IPS-NIHi11 (cell line): ENCODE data around the gene ATP2B2.

Experiments
- DNase-seq: peaks from one replicate; pipeline ENCODE4 v3.0.0; 2012; ENCODE audit warnings: mixed read lengths, low spot score

ATP2B2 gene

GRCh38 chr3:10426346-10427220 is 78.8 kb downstream of the ATP2B2 start:
- DNase-seq, result no peak

- DNase-seq, result peak; percentile 30
Observed at GRCh38 chr3:10423171-10423882, 82.1 kb downstream of the ATP2B2 start.

- DNase-seq, result no peak
Observed at GRCh38 chr3:10421996-10422395, 83.4 kb downstream of the ATP2B2 start.

- DNase-seq, result no peak
Observed at GRCh38 chr3:10420745-10421475, 84.5 kb downstream of the ATP2B2 start.

GRCh38 chr3:10419637-10420232 is 85.7 kb downstream of the ATP2B2 start:
- DNase-seq, result no peak

GRCh38 chr3:10417847-10418246 is 87.5 kb downstream of the ATP2B2 start:
- DNase-seq, result no peak

- DNase-seq, result no peak
Observed at GRCh38 chr3:10416730-10417300, 88.6 kb downstream of the ATP2B2 start.

GRCh38 chr3:10413041-10413440 is 92.3 kb downstream of the ATP2B2 start:
- DNase-seq, result no peak

- DNase-seq, result no peak
Observed at GRCh38 chr3:10411598-10412332, 93.6 kb downstream of the ATP2B2 start.

GRCh38 chr3:10410383-10411002 is 94.9 kb downstream of the ATP2B2 start:
- DNase-seq, result no peak

- no peak for DNase-seq
Observed at GRCh38 chr3:10408680-10409079, 96.7 kb downstream of the ATP2B2 start.

GRCh38 chr3:10407361-10407760 is 98.0 kb downstream of the ATP2B2 start:
- no peak for DNase-seq

- DNase-seq, result no peak
Observed at GRCh38 chr3:10406414-10406813, 99.0 kb downstream of the ATP2B2 start.

- DNase-seq, result no peak
Observed at GRCh38 chr3:10405816-10406215, 99.6 kb downstream of the ATP2B2 start.

GRCh38 chr3:10404876-10405275 is 100.5 kb downstream of the ATP2B2 start:
- DNase-seq, result no peak

- DNase-seq, result no peak
Observed at GRCh38 chr3:10404377-10404776, 101.0 kb downstream of the ATP2B2 start.

GRCh38 chr3:10401990-10402761 is 103.2 kb downstream of the ATP2B2 start:
- no peak for DNase-seq

- no peak for DNase-seq
Observed at GRCh38 chr3:10400749-10401495, 104.5 kb downstream of the ATP2B2 start.
